B cell (primary cell): Measurements from ENCODE around the gene ZNF777. TPM values are rescaled to one million over a fixed set of nuclear protein-coding genes. Genes with fewer than 3 reads are reported as not detected.

Source experiments
- ATAC-seq: fragments of 200-7000 bp; cut with Tn5 transposase; one replicate; pipeline ENCODE4 v1.10.0; 2021; ENCODE audit warnings: low read depth, mild to moderate bottlenecking, moderate number of reproducible peaks, moderate library complexity
- CTCF ChIA-PET: fragments of 350-600 bp; sonication (Branson Sonifier 250); formaldehyde crosslinking; loops from one replicate; lab custom pipeline; 2021; ENCODE audit warnings: antibody characterized with exemption, inconsistent platforms; lab: Charles Lee
- POLR2A ChIA-PET: fragments of 350-600 bp; sonication (Branson Sonifier 250); formaldehyde crosslinking; loops from one replicate; lab custom pipeline; 2021; ENCODE audit warnings: antibody characterized with exemption; lab: Charles Lee
- DNase-seq: peaks from one replicate; pipeline ENCODE4 v3.0.0; 2013
- H2AFZ ChIP-seq: 2 replicates; pipeline ENCODE4 v1.6.1; 2012; ENCODE audit warnings: mild to moderate bottlenecking, low read depth, low read length; ENCODE audit not compliant: insufficient read depth, poor library complexity, severe bottlenecking
- H3K27ac ChIP-seq, 2 donors: 1 replicate in 1 of 2; 2 replicates in 1 of 2; pipeline ENCODE4 v1.5.1; 2012 to 2013; ENCODE audit warnings: low read length in 2 of 2, mild to moderate bottlenecking in 2 of 2, moderate library complexity in 1 of 2
- H3K27me3 ChIP-seq, 4 experiments: fragments of 200-600 bp in 1 of 4; sonication (generic) in 1 of 4; replicated peaks in 1 of 4; 1 replicate in 2 of 4; 2 replicates in 2 of 4; pipeline versions ENCODE4 v1.6.1 to v1.7.0; 2013 to 2016; ENCODE audit warnings: low read length in 3 of 4, mild to moderate bottlenecking in 2 of 4, mixed read lengths in 1 of 4, moderate library complexity in 1 of 4; ENCODE audit not compliant: insufficient read depth in 4 of 4, control insufficient read depth in 3 of 4; ENCODE audit errors: control extremely low read depth in 1 of 4
- H3K36me3 ChIP-seq, 2 experiments: replicated peaks in 1 of 2; 1 replicate in 1 of 2; 2 replicates in 1 of 2; pipeline versions ENCODE4 v1.6.1 to v1.7.1; 2013; ENCODE audit warnings: low read length in 1 of 2; ENCODE audit not compliant: insufficient read depth in 2 of 2, control insufficient read depth in 1 of 2; ENCODE audit errors: control extremely low read depth in 1 of 2, extremely low read depth in 1 of 2
- H3K4me1 ChIP-seq, 2 donors: fragments of 200-600 bp in 1 of 2; sonication (generic) in 1 of 2; 1 replicate in 1 of 2; 2 replicates in 1 of 2; pipeline versions ENCODE4 v1.5.1 to v1.6.1; 2013 to 2017; ENCODE audit warnings: low read length in 2 of 2; ENCODE audit not compliant: control insufficient read depth in 2 of 2, insufficient read depth in 2 of 2
- H3K4me2 ChIP-seq: replicated peaks from 2 replicates; pipeline ENCODE3; 2012; ENCODE audit warnings: mild to moderate bottlenecking, low read depth, low read length; ENCODE audit not compliant: poor library complexity, severe bottlenecking
- H3K4me3 ChIP-seq, 5 experiments: fragments of 200-600 bp in 1 of 5; sonication (generic) in 1 of 5; 1 replicate in 3 of 5; 2 replicates in 2 of 5; pipeline versions ENCODE4 v1.5.1 to v1.7.0; 2011 to 2016; ENCODE audit warnings: low read length in 4 of 5, mild to moderate bottlenecking in 4 of 5, low read depth in 2 of 5, control low read depth in 1 of 5, moderate library complexity in 1 of 5; ENCODE audit not compliant: insufficient read depth in 1 of 5; ENCODE audit errors: control extremely low read depth in 1 of 5, extremely low read depth in 1 of 5
- H3K79me2 ChIP-seq: fragments of 200-600 bp; sonication (generic); one replicate; pipeline ENCODE4 v1.6.0; 2016; ENCODE audit warnings: low read length; ENCODE audit not compliant: control insufficient read depth, insufficient read depth
- H3K9ac ChIP-seq: fragments of 200-600 bp; sonication (generic); 2 replicates; pipeline ENCODE4 v1.6.1; 2017; ENCODE audit warnings: mild to moderate bottlenecking, low read length, moderate library complexity
- H3K9me3 ChIP-seq, 3 donors: one replicate each; pipeline versions ENCODE4 v1.6.1 to v1.7.1; 2013; ENCODE audit warnings: low read length in 2 of 3; ENCODE audit not compliant: control insufficient read depth in 2 of 3, insufficient read depth in 1 of 3; ENCODE audit errors: control extremely low read depth in 1 of 3
- H4K20me1 ChIP-seq: 2 replicates; pipeline ENCODE4 v1.6.0; 2012; ENCODE audit warnings: mild to moderate bottlenecking, low read length; ENCODE audit not compliant: insufficient read depth, control insufficient read depth, poor library complexity, severe bottlenecking
- H3K27ac Mint-ChIP-seq: one replicate; pipeline ENCODE4 v1.8.0; 2021; ENCODE audit warnings: mixed read lengths
- H3K27me3 Mint-ChIP-seq: one replicate; pipeline ENCODE4 v1.8.0; 2021; ENCODE audit warnings: mixed read lengths
- H3K4me1 Mint-ChIP-seq: one replicate; pipeline ENCODE4 v1.8.0; 2021; ENCODE audit warnings: mixed read lengths
- H3K4me3 Mint-ChIP-seq: one replicate; pipeline ENCODE4 v1.8.0; 2021; ENCODE audit warnings: mixed read lengths
- H3K9me3 Mint-ChIP-seq: one replicate; pipeline ENCODE4 v1.8.0; 2022; ENCODE audit warnings: mixed read lengths; ENCODE audit not compliant: insufficient read depth
- CTCF ChIP-seq: fragments of 200-600 bp; IDR thresholded peaks from one replicate; pipeline ENCODE4 v1.8.0; 2022; ENCODE audit warnings: antibody characterized with exemption, mild to moderate bottlenecking
- EZH2 ChIP-seq: IDR thresholded peaks from 2 replicates; pipeline ENCODE4 v1.6.1; 2012; ENCODE audit warnings: borderline replicate concordance, low read depth, mild to moderate bottlenecking, moderate library complexity, low read length; ENCODE audit not compliant: insufficient read depth, poor library complexity, severe bottlenecking
- WGBS: methylation state at CpG from one replicate; pipeline ENCODE4 v1.1.5; 2013; ENCODE audit warnings: missing lambda C conversion rate; ENCODE audit not compliant: insufficient coverage; 5-methylcytosine and 5-hydroxymethylcytosine counted together
- intact Hi-C: fragments of 100-400 bp; cut with micrococcal nuclease; formaldehyde crosslinking; loops from one replicate; pipeline ENCODE4 v1.10.0; 2022
- polyA plus RNA-seq: library from polyadenylated mRNA; depleted of rRNA; stranded (reverse); fragments of >200 nt; gene quantifications from 2 replicates; pipeline ENCODE4 v1.2.3, GENCODE V29; 2012
- total RNA-seq, 2 donors: library from RNA; stranded (reverse); fragments of 120-200 nt in 1 of 2; gene quantifications; 1 replicate in 1 of 2; 2 replicates in 1 of 2; pipeline versions ENCODE4 v1.2.3 to v1.2.4, GENCODE V29; 2013 to 2022

Gene ZNF777
- total and polyA plus RNA-seq, 2 donors (not counting 1 experiment from before 2014, with no cell fraction given): 8.3 to 16.0 TPM

- no peaks in the 10 kb centered on the region for H3K27me3 ChIP-seq
- no peak overlapping the region for H3K27ac Mint-ChIP-seq
- intact Hi-C loops: no loop called here
- peaks cover 6% of the 10 kb centered on the region for H3K9me3 Mint-ChIP-seq
- no peak overlapping the region for H3K27ac ChIP-seq
- no peaks in the 10 kb centered on the region for H3K4me1 ChIP-seq
- H3K9me3 ChIP-seq: peaks cover 0 to 9% (median 1%) of the 10 kb centered on the region in 3 donors
- ChIA-PET CTCF (interaction anchor here (0.7 to 1.4 kb wide), 2 partner anchors 28 to 54 kb away, joined by 5 read pairs; no protein-coding TSS in a partner anchor), POLR2A (interaction anchor here (0.7 kb wide), 1 partner anchor 1750 kb away, joined by 6 read pairs; the partner anchor contains the start of gene ABCF2)
- H3K36me3 ChIP-seq: peaks cover 0 to 41% of the 10 kb centered on the region in 2 experiments
- no peak overlapping the region for H3K4me3 Mint-ChIP-seq
- peaks cover 7% of the 10 kb centered on the region for H4K20me1 ChIP-seq
- peaks cover 14% of the 10 kb centered on the region for H3K79me2 ChIP-seq
- H3K9ac ChIP-seq: no peak overlapping the region
- no peak for DNase-seq
- no peak overlapping the region for H3K4me2 ChIP-seq
- H2AFZ ChIP-seq: no peak overlapping the region
- H3K4me3 ChIP-seq: no peak overlapping the region
- 97% methylated on average over 9 of the region's 12 CpGs for WGBS
- no peak for ATAC-seq
- H3K27me3 Mint-ChIP-seq: no peaks in the 10 kb centered on the region
- no peaks in the 10 kb centered on the region for H3K4me1 Mint-ChIP-seq
- TF ChIP-seq EZH2 (no peak), CTCF (no peak)
Measured at GRCh38 chr7:149476791-149477190, 15.9 kb upstream of the ZNF777 start.

- peaks cover 7% of the 10 kb centered on the region for H4K20me1 ChIP-seq
- H3K36me3 ChIP-seq: peaks cover 0 to 44% of the 10 kb centered on the region in 2 experiments
- H3K4me1 Mint-ChIP-seq: no peaks in the 10 kb centered on the region
- no peak overlapping the region for H3K4me3 ChIP-seq
- H3K27ac Mint-ChIP-seq: no peak overlapping the region
- H3K27ac ChIP-seq: no peak overlapping the region
- no peak for ATAC-seq
- H3K4me1 ChIP-seq: no peaks in the 10 kb centered on the region
- H3K79me2 ChIP-seq: peaks cover 14% of the 10 kb centered on the region
- ChIA-PET POLR2A (no interaction called here), CTCF (interaction anchor here (1.0 kb wide), 1 partner anchor 325 kb away, joined by 3 read pairs; no protein-coding TSS in a partner anchor)
- H3K9ac ChIP-seq: no peak overlapping the region
- 95% methylated on average over 21 of the region's 21 CpGs for WGBS
- H3K9me3 ChIP-seq: peaks cover 0 to 9% (median 1%) of the 10 kb centered on the region in 3 donors
- no peak overlapping the region for H2AFZ ChIP-seq
- intact Hi-C loops: no loop called here
- peaks cover 6% of the 10 kb centered on the region for H3K9me3 Mint-ChIP-seq
- no peak overlapping the region for H3K4me3 Mint-ChIP-seq
- TF ChIP-seq CTCF: no peak
- H3K4me2 ChIP-seq: no peak overlapping the region
- no peak for DNase-seq
- no peaks in the 10 kb centered on the region for H3K27me3 Mint-ChIP-seq
- H3K27me3 ChIP-seq: no peaks in the 10 kb centered on the region
Measured at GRCh38 chr7:149475121-149476045, 14.5 kb upstream of the ZNF777 start.
